AG04449 (cell line): ENCODE data around the gene FKBP8.
"Not testable (repeated sequence)": the region's sequence is repeated elsewhere in the genome, so short reads cannot be mapped to it uniquely, and the experiment has no call there.

Experiments
- CTCF ChIA-PET: fragments of 350-600 bp; formaldehyde crosslinking; extraction: SDS; loops from one replicate; lab custom pipeline; 2021; ENCODE audit warnings: antibody characterized with exemption; lab: Yijun Ruan, JAX
- POLR2A ChIA-PET: fragments of 400-600, 350-600 bp; formaldehyde crosslinking; extraction: SDS; loops from one replicate; lab custom pipeline; 2020; ENCODE audit warnings: antibody characterized with exemption, inconsistent platforms; lab: Yijun Ruan, JAX
- DNase-seq: peaks from one replicate; pipeline ENCODE4 v3.0.0-alpha.2; 2010; ENCODE audit warnings: low read depth, low spot score
- H3K4me3 ChIP-seq: 2 replicates; pipeline ENCODE4 v1.5.1; 2011; ENCODE audit warnings: low read depth, mild to moderate bottlenecking, control low read depth, low read length
- CTCF ChIP-seq: IDR thresholded peaks from one replicate; pipeline ENCODE4 v1.5.1; 2011; ENCODE audit warnings: mild to moderate bottlenecking, moderate library complexity, low read length, control low read depth, inconsistent platforms; ENCODE audit not compliant: insufficient read depth; ENCODE audit errors: missing control alignments

Gene FKBP8

GRCh38 chr19:18529782-18530181, 13.6 kb downstream of the FKBP8 start:
- no peak overlapping the region for H3K4me3 ChIP-seq
- POLR2A ChIA-PET: no interaction called here

GRCh38 chr19:18526316-18526715, 17.1 kb downstream of the FKBP8 start:
- no peak for DNase-seq
- CTCF ChIA-PET: interaction anchor here (0.8 kb wide), 1 partner anchor 61 kb away, joined by 4 read pairs; no protein-coding TSS in a partner anchor

More at GRCh38 chr19:18529782-18530181, 13.6 kb downstream of the FKBP8 start:
- DNase-seq: no peak
- no peak for TF ChIP-seq CTCF
- CTCF ChIA-PET: interaction anchor here (0.8 to 1.1 kb wide), 2 partner anchors 60 to 317 kb away, joined by 3 to 4 read pairs; no protein-coding TSS in a partner anchor

GRCh38 chr19:18523841-18524240, 19.5 kb downstream of the FKBP8 start:
- CTCF ChIA-PET: interaction anchor here (0.8 to 4.9 kb wide), 5 partner anchors 14 to 323 kb away, joined by 3 to 42 read pairs (median 3); partner anchors contain the start of gene REX1BD
- no peak for TF ChIP-seq CTCF
- DNase-seq: no peak
- no peak overlapping the region for H3K4me3 ChIP-seq
- POLR2A ChIA-PET: interaction anchor here (0.6 to 1.6 kb wide), 2 partner anchors 8 to 15 kb away, joined by 3 to 5 read pairs; no protein-coding TSS in a partner anchor

More at GRCh38 chr19:18526316-18526715, 17.1 kb downstream of the FKBP8 start:
- no peak for TF ChIP-seq CTCF
- H3K4me3 ChIP-seq: no peak overlapping the region
- POLR2A ChIA-PET: interaction anchor here (0.6 kb wide), 1 partner anchor 11 kb away, joined by 3 read pairs; no protein-coding TSS in a partner anchor

GRCh38 chr19:18522862-18523440, 20.4 kb downstream of the FKBP8 start:
- CTCF ChIA-PET: interaction anchor here (0.9 to 4.9 kb wide), 5 partner anchors 16 to 324 kb away, joined by 3 to 42 read pairs (median 8); no protein-coding TSS in a partner anchor
- DNase-seq: not testable (repeated sequence)
- POLR2A ChIA-PET: interaction anchor here (0.6 to 1.8 kb wide), 3 partner anchors 8 to 36 kb away, joined by 4 to 8 read pairs (median 5); no protein-coding TSS in a partner anchor
- H3K4me3 ChIP-seq: peak overlapping the region; percentile 36

- peak; percentile 31 for TF ChIP-seq CTCF
- H3K4me3 ChIP-seq: peak overlapping the region; percentile 97
- DNase-seq: peak; percentile 99
- ChIA-PET CTCF (interaction anchor here (0.6 to 4.9 kb wide), 8 partner anchors 14 to 325 kb away, joined by 3 to 42 read pairs (median 6); partner anchors contain the start of gene REX1BD), POLR2A (interaction anchor here (0.6 to 1.8 kb wide), 3 partner anchors 8 to 37 kb away, joined by 4 to 8 read pairs (median 5); no protein-coding TSS in a partner anchor)
Observed at GRCh38 chr19:18522124-18522861, 21.1 kb downstream of the FKBP8 start.

GRCh38 chr19:18521692-18522123, 21.7 kb downstream of the FKBP8 start, which contains the start of gene ELL:
Gene ELL, minus strand, starts transcription at chr19:18522070. Its CDS starts 15 bp downstream, at chr19:18522055.
- TF ChIP-seq CTCF: no peak
- POLR2A ChIA-PET: interaction anchor here (0.7 to 1.8 kb wide), 4 partner anchors 36 to 136 kb away, joined by 3 to 8 read pairs (median 3); partner anchors contain the start of gene GDF15
- no peak for DNase-seq

More at GRCh38 chr19:18521692-18522123, 21.7 kb downstream of the FKBP8 start, which contains the start of gene ELL:
- H3K4me3 ChIP-seq: peak within 1 kb of the TSS; percentile 97
- CTCF ChIA-PET: interaction anchor here (0.6 to 4.9 kb wide), 11 partner anchors 9 to 444 kb away, joined by 3 to 42 read pairs (median 8); partner anchors contain the start of gene REX1BD
